HT1080 (cell line): Measurements from ENCODE around the gene FIS1. TPM values are rescaled to one million over a fixed set of nuclear protein-coding genes. Genes with fewer than 3 reads are reported as not detected.
A peak's percentile ranks its signal among the peaks of the same experiment; 100 is the strongest.

Experiments used
- DNase-seq: peaks from one replicate; pipeline ENCODE4 v3.0.0-alpha.2; 2015; ENCODE audit warnings: low read depth
- total RNA-seq: library from RNA; depleted of rRNA; stranded (reverse); fragments of >200 nt; shearing (Covaris generic); gene quantifications from 2 replicates; pipeline ENCODE4 v1.2.3, GENCODE V29; 2014

The FIS1 gene
- total RNA-seq, 1 experiment from 2014 or later = 137 TPM

DNA sequence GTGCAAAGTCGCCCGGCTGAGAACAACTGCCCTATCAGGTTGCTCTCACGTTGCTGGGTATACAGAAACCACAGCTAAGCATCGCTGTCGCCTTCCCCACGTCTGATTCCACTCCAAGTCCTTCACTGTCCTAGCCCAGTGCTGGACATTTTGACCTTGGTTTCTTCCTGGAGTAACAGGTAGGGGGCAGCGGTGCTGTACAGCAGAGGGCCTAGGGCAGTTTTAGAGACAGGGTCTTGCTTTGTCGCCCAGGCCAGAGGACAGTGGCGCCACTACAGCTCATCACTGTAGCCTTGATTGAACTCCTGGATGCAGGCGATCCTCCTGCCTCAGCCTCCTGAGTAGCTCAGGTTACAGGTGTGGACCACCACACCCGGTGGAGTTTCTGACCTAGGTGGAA lies 9.8 kb downstream of the FIS1 start:
- DNase-seq = no peak

DNA sequence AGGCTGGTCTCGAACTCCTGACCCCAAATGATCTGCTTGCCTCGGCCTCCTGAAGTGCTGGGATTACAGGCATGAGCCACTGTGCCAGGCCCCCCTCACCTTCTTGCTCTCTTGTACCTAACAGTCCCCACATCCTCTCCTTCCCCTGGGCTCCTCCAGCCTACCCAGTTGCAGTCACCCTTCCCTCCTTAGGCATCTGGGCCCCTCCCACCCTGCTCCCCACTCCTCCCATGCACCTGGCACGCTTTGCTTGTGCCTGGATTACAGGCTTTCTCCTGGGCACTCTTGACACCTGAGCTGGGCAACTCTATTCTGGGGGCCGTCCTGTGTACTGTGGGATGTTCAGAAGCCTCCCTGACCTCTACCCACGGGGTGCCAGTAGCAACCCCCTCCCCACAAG lies 10.2 kb downstream of the FIS1 start:
- DNase-seq = no peak

DNA sequence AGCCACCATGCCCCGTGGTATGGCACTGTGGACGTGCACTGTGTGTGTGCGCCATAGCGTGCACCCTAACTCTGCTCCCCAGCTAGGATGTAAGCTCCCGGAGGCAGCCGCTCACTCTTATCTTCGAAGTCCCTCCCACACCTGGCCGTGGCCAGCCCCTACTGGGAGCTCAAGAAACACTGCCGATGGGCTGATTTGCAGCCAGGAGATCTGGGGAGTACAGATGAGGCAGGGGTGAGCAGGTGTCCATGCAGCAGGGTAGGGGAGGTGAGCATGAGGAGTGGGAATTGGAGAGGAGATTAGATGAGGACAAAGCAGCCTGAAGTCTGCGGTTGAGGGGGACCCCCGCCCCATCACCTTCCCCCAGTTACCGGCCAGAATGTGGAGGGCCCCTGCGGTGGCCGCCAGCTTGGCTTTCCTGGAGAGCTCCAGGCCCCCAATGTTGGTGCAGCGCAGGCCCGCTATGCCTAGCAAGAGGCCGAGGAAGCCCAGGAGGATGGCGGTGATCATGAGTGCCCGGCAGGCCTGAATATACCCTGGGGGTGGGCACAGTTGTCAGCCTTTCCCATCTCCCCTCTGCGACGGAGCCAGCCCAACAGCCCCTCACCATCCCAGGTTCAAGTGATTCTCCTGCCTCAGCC lies 10.9 kb downstream of the FIS1 start:
- no peak for DNase-seq

DNA sequence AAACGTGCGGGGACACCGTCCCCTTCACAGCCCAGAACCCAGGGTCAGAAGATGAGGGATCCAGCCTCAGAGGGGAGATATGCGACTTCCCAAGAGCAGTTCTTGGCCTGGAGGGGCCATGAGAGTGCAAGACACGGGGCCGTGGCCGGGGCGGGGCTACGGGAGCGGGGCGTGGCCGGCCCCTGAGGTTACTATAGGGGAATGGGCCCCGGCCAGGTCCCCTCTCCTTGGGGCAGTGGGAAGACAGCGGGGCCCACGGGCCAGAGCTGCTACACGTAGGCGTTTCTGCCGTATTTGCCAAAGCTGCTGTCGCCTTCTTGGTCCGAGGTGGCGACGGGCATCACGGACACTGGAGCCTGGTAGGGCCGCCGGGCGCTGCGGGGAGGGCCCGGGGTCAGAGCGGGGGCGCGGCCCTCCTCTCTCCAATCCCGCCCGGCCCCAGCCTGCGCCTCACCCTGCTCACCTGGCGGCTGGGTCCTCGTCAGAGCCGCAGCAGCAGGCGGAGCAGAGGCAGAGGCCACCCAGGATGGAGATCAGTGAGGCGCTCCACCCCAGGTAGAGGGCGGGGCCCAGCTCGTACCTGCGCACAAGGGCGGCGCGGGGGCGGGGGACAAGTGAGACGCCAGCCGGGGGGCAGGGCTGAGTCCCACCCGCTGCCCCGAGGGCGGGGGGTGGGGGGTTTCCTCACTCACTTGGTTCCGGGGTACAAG lies 12.6 kb downstream of the FIS1 start:
- no peak for DNase-seq

DNA sequence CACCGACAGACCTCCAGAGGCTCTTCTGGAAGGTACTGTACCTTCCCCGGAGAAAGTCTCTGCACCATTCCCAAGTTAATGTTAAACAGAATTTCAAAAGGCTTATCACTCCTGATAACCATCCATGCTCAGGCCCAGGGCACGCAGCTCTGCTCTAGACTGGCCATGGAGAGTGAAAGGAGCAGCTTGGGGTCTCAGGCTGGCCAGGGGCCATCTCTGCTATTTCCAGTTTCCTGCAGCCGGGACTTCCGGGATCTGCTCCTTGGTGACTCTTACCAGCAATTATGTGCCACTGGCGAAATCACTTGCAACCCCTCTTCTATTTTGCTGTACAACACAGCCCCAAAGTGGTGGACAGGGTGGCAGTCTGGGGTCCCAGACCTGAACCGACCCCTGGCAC lies 13.2 kb downstream of the FIS1 start:
- no peak for DNase-seq

DNA sequence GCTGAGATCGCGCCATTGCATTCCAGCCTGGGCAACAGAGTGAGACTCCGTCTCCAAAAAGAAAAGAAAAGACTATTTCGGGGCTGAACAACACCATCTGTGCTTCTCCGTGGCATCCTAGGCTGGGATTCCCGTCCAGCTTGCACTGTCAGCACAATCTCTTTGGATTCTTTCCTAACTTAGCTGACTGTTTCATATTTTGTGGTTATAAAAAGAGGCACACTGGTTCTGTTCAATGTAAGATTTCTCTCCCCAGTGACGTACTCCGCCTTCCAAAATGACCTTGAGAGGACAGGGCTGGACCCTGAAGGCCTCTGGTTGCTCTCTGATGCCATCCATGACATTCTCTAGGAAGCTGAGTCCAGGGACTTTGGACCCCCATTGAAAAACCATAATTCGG lies 18.2 kb downstream of the FIS1 start:
- DNase-seq = no peak

DNA sequence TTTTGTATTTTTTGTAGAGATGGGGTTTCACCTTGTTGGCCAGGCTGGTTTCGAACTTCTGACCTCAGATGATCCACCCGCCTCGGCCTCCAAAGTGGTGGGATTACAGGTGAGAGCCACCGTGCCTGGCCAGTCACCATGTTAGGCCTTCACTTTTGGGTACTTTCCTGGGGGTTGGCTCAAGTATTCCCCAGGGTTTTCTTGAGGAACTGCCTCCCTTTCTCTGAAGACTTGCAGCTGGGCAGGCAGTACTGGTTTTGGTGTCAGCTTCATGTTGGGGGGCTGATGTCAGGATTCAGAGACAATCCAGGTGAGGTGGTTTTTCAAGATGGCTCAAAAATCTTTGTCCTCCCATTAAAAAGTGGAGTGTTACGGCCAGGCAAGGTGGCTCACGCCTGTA lies 19.2 kb downstream of the FIS1 start:
- DNase-seq = no peak

DNA sequence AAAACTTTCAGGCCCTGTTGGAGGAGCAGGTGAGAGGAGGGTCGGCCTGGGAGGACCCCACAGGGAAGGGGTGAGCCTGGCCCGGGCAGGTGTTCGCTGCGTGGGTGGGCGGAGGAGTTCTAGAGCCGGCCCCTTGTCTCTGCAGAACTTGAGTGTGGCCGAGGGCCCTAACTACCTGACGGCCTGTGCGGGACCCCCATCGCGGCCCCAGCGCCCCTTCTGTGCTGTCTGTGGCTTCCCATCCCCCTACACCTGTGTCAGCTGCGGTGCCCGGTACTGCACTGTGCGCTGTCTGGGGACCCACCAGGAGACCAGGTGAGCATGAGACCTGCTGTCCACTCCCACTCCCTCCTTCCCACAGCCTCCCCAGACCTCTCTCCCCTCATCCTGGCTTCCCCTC lies 21.4 kb downstream of the FIS1 start:
- DNase-seq = no peak

DNA sequence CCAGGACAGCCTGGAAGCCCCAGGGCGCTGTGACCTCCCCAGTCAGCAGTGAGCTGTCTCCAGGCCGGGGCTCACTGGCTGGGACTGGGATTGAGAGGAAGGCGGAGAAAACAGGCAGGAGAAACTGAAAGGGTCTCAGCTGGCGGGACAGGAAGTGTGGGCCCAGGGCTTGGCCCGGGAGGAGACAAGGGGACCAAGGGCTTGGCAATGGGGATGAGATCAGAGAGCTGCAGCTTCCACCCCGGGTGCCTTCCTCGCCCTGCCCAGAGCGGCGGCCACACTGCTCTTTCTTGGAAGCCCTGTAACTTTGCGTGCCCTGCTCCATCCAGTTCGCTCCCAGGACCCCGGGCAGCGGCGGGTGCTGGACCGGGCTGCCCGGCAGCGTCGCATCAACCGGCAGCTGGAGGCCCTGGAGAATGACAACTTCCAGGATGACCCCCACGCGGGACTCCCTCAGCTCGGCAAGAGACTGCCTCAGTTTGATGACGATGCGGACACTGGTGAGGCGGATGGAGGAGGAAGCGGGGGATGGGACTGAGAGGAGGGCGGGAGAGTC lies 22.5 kb downstream of the FIS1 start:
- DNase-seq = no peak

DNA sequence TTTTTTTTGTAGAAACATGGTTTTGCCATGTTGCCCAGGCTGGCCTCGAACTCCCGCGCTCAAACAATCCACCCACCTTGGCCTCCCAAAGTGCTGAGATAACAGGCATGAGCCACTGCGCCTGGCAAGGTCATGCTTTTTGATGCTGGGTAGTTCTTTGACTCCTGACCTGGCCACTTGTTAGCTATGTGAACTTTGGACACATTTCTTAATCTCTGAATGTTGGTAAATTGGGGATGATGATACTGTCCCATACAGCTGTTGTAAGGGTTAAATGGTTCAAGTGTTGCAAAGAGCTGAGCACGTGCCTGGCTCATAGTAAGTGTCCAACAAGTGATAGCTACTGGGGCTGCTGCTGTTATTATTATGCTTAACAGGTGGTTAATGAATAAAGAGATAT lies 24.6 kb downstream of the FIS1 start:
- no peak for DNase-seq

DNA sequence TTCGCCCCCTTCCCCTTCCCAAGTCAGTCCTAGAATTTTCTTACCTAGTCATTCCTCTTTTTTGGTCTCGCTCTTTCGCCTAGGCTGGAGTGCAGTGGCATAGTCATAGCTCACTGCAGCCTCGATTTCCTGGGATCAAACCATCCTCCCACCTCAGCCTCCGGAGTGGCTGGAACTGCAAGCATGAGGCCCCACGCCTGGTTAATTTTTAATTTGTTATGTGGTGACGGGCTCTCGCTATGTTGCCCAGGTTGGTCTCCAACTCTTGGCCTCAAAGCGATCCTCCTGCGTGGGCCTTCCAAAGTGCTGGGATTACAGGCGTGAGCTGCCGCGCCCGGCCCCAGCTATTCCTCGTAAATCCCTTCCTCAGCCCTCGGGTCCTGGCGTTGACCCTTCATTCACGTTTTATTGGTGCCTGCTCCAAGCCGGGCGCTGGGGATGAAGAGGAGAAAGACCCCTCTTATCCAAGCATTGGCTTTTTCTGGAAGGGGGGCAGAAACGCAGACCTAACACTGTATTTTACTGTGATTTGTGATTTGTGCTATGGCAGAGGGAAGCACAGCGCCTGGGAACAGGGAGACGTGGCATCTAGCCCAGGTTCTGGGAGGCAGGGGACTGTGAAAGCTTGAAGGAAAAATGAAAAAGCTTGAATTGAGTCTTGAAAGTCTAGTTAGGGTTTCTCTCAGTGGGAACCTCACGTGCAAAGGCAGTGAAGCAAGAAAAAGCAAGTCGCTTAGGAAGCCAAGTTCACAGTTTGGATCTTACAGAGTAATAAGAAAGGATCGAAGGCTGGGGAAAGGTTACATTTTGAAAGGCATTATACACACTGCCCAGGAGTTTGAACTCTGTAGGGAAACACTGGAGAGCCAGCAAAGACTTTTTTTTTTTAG lies 26.4 kb downstream of the FIS1 start:
- no peak for DNase-seq

DNA sequence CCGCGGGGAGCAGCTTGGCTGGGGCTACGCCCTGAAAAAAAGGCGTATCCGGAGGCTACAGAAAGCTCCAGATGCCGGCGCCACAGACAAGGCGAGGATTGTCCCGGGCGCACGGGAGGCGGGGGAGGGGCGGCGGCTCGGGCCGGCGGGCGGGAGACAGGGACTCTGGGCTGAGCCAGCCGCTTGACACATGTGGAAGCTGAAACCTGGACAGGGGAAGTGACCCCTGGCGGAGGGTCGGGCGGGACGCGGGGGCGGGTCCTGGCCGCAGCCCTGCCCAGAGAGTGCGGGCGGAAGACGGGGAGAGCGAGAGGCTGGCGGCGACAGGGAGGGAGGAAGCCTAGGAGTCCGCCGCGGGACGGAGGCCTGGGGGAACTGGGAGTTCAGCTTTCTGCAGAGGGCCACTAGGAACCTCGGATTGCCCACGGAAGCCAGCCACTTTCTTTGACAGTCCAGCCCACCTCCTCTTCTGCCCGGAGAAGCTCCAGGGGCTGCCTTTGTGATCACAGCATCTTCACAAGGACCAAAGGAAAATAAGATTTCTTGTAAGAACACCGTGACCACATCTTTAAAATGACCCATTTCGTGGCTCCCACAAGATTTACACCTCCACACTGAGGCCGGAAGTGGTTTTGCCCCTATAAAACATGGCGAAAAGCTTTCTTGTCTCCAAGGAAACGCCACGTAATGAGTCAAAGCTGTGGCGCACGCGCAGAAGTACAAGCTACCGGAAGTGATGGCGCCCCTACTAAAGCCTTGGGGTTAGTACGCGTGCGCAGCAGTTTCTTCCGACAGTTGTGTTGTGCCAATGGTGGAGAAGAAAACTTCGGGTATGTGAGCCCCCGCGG lies 27.3 kb downstream of the FIS1 start, which contains the start of the genes PLOD3 and ZNHIT1:
Gene PLOD3, minus strand, starts transcription at position 194 of the 848 bp plus-strand sequence. CDS start 307 bp downstream, outside the sequence.
Gene ZNHIT1, plus strand, starts transcription at position 778 of the 848 bp plus-strand sequence. Its CDS starts 31 bp downstream, at position 809.
- peak; percentile 94 for DNase-seq

DNA sequence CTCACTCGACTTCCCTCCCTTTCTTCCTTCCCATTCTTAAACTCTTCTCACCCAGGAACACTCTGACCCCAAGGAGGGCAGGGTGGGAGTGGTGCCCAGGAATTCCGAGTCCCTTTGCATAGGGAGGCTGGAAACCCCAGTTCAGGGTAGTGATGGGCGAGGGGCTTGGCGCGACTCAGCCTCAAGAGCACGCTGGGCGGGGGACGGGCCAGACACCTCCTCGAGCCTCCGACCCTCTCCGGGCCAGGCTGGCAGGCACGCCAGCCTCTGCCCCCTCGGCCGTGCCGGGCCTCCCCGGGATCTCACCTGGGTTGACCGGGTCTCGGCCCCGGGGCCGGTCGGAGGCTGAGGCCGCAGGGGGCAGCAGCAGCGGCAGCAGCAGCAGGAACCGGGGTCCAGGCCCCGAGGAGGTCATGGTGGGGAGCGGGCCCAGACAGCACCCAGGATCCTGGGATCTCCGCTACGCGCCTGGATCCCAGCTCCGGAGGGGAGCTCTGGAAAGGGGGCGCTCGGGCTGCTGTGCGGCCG lies 28.0 kb downstream of the FIS1 start:
- no peak for DNase-seq

DNA sequence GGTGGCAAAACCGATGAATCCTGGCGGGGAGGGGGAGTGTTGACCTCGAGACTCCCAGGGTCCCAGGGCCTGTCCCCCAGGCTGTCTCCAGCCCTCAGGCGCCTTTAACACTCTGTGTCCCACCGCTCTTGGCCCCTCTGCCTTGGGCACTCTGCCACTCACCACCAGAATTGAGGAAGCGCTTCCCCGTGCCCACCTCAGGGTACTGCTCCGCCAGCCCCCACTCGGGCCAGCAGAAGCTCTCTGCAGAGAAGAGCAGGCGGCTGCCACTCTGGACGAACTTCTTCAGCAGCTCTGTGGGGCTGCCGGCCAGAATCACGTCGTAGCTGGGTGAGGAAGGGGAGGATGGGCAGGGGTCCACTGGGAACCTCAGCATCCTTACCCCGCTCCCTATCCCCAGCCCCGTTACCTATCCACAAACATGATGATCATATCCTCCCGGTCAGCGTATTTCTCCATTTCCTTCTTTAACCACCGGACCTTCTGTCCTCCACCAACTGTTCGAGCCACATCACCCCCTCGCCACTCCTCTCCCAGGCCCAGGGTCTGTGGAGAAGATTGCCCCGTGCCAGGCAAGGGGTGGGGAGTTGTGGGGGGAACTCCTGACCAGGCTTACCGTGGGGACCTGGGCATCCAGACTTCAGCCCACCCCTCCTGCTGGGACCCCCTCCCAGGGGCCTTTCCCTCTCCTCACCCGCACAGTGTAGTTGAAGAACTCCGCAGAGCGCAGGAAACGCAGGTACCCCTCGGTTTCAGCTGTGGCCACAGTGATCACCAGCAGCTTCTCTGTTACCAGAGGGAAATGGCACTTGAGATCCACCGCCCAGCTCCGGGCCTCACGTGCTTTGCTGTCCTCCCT lies 28.7 kb downstream of the FIS1 start:
- no peak for DNase-seq

DNA sequence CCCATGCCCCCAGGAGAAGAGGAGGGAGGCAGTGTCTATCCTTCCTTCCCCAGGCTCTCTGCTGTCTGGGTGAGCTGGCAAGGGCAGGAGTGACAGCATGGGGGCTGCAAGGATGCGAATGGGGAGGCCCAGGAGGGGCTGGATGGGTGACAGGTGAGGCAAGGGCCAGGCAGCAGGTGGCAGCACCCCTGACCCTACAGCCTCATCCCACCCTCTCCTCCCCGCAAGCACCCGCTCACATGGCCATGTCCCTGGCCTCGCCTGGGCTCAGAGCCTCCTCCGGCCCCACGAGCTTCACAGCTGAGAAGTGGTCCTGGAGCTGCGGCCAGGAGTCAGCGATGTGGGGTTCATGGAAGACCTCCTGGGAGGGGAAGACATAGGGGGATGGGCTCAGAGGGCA lies 32.9 kb downstream of the FIS1 start:
- DNase-seq = no peak

DNA sequence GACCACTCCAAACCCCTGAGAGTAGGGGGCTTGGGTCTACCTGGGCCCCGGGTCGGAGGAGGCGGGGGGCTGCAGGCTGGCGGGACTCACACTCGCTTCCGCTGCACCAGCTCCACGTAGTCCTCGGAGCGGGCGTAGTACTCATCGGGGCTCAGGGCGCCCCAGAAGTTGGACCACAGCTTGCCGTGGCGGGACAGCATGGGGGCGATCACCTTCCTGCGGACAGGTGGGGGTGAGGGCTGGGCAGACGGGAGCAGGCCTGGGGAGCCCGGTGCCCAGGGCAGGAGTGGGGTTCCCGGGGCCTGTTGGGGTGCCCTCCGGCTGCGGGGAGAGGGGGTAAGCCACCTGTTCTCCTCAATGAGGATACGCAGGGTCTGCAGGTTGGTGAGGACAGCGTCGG lies 33.4 kb downstream of the FIS1 start:
- DNase-seq = no peak

DNA sequence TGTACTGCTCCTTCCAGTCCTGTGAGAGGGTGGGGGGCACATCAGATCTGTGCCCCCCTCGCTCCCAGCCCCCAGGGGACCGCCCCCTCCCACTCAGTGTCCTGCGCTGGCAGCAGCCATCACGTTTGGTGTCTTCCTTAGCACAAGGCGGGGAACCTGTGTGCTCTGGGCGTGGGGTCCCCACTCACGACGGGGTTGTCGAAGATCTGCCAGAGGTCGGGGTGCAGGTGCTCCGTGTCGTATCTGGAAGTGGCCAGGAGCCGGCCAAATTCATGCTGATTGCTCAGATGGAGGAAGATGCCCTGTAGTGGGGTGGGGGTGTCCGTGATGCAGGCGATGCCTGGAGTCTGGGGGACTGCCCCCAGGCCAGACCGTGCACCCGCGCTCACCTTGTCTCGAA lies 34.7 kb downstream of the FIS1 start:
- DNase-seq = no peak

DNA sequence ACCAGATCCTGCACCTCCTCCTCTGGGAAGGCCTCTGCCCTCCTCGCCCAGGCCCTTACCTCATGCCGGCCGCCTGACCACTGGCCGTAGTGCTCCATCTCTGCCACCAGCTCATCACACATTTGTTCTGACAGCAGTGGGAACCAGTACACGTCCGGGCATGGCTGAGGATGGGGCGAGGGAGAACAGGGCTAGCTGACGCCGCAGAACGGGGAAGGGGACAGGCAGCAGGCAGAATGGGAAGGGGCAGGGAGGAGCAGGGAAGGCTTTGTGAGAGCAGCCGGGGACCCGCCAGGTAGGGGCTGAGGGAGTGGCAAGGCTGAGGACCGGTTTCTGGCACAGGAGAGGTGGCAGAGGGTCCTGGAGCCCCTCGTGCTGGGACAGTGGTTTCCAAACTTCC lies 36.1 kb downstream of the FIS1 start:
- DNase-seq = no peak

DNA sequence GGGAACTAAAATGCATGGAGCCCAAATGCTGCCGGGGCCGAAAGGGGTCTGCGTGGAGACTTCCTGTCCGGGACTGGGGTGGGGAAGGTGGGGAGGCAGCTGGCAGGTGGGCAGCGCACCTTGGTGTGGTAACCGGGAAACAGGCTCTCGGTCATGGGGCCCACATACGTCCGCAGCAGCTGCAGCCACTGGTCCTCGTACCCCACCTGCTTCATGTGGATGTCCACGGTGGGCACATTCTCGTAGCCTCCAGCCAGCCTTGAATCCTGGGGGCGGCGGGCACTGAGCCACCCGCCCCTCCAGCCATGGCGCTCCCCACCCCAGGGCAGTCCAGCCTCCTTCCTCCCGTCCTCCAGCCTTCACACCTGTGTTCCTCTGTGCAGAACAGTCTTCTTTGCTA lies 37.4 kb downstream of the FIS1 start:
- DNase-seq = no peak

DNA sequence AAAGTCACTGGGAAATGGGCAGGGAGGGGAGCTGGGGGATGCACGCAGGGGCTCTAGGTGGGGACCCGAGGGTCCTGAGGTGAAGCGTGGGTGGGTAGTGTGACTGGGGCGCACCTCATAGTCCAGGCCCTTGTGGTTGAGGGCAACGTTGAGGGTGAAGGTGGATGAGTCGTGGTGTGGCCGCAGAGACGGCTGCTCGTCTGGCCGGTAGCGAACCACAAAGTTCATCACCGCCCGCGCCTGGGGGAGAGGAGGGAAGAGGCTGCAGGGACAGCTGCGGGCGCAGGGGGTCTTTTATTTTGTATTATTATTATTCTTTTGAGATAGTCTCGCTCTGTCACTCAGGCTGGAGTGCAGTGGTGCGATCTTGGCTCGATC lies 38.2 kb downstream of the FIS1 start:
- DNase-seq = no peak
